SK-N-MC (cell line): ENCODE measurements around the gene ESM1.

Source experiments
- DNase-seq: peaks from one replicate; pipeline ENCODE4 v3.0.0-alpha.2; 2011; ENCODE audit warnings: low read depth, low spot score
- H3K27ac ChIP-seq: fragments of 200-600 bp; sonication (generic); 2 replicates; pipeline ENCODE4 v1.5.1; 2016; ENCODE audit warnings: mixed run types
- H3K36me3 ChIP-seq: fragments of 200-600 bp; sonication (generic); 2 replicates; pipeline ENCODE4 v1.6.1; 2017; ENCODE audit warnings: antibody characterized with exemption, low read length, mixed read lengths; ENCODE audit not compliant: insufficient read depth
- H3K4me3 ChIP-seq: fragments of 200-600 bp; sonication (generic); 2 replicates; pipeline ENCODE4 v1.5.1; 2016
- H3K9ac ChIP-seq: fragments of 200-600 bp; sonication (generic); 2 replicates; pipeline ENCODE4 v1.8.0; 2017; ENCODE audit warnings: mixed run types, mixed read lengths; ENCODE audit not compliant: insufficient read length
- H3K9me3 ChIP-seq: fragments of 200-600 bp; sonication (generic); 2 replicates; pipeline ENCODE4 v1.6.1; 2017; ENCODE audit warnings: low read depth, mild to moderate bottlenecking, antibody characterized with exemption, low read length, moderate library complexity, mixed read lengths
- EZH2 ChIP-seq: fragments of 200-600 bp; sonication (generic); IDR thresholded peaks from one replicate; pipeline ENCODE4 v1.6.1; 2017; ENCODE audit warnings: antibody characterized with exemption
- FOXP2 ChIP-seq: optimal IDR thresholded peaks from 2 replicates; pipeline ENCODE3; 2011; ENCODE audit warnings: mild to moderate bottlenecking, moderate library complexity; ENCODE audit not compliant: insufficient read depth; ENCODE audit errors: extremely low read length, control extremely low read depth
- POLR2AphosphoS5 ChIP-seq: IDR thresholded peaks from 2 replicates; pipeline ENCODE4 v1.6.1; 2012; ENCODE audit warnings: mild to moderate bottlenecking, low read depth, low read length, borderline replicate concordance

ESM1 gene

GRCh38 chr5:54991416-54991815, 6.0 kb upstream of the ESM1 start:
- DNase-seq = no peak
- Histone ChIP-seq H3K36me3 (no peaks in the 10 kb centered on the region), H3K9me3 (no peaks in the 10 kb centered on the region), H3K4me3 (no peak overlapping the region), H3K9ac (no peak overlapping the region), H3K27ac (no peak overlapping the region)
- TF ChIP-seq EZH2 = no peak
- no peak for TF ChIP-seq FOXP2
- no peak for TF ChIP-seq POLR2AphosphoS5

- TF ChIP-seq POLR2AphosphoS5 = no peak
- Histone ChIP-seq H3K27ac (no peak overlapping the region), H3K9ac (no peak overlapping the region), H3K9me3 (no peaks in the 10 kb centered on the region), H3K4me3 (no peak overlapping the region), H3K36me3 (no peaks in the 10 kb centered on the region)
- no peak for DNase-seq
Observed at GRCh38 chr5:54990841-54991258, 5.5 kb upstream of the ESM1 start.

- no peak overlapping the region for H3K4me3 ChIP-seq
- no peaks in the 10 kb centered on the region for H3K36me3 ChIP-seq
- no peak for DNase-seq
- TF ChIP-seq FOXP2 (no peak), EZH2 (no peak), POLR2AphosphoS5 (no peak)
- H3K9ac ChIP-seq = no peak overlapping the region
- no peaks in the 10 kb centered on the region for H3K9me3 ChIP-seq
- no peak overlapping the region for H3K27ac ChIP-seq
Observed at GRCh38 chr5:54988817-54989216, 3.4 kb upstream of the ESM1 start.

DNA sequence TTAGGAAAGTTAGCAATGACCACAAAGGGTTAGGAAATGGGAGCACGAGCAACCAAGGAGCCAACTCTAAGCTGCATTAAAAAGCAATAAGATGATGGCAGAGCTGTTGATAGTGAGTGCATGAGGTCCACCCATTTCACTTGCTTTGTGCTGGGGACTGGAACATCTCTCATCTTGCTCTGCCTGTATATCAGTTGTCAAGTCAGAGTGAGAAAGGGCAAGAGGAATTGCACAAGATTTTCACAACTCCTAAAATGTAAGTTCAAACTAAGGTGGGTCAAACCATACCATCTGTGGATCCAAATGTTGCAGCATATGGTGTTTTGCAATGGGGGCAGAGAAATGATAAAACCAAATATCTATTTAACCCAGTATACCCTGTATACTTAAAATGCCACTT, 2.8 kb upstream of the ESM1 start:
- Histone ChIP-seq H3K9me3 (no peaks in the 10 kb centered on the region), H3K9ac (no peak overlapping the region), H3K4me3 (no peak overlapping the region), H3K27ac (no peak overlapping the region), H3K36me3 (no peaks in the 10 kb centered on the region)
- TF ChIP-seq POLR2AphosphoS5 = no peak
- DNase-seq = no peak

DNA sequence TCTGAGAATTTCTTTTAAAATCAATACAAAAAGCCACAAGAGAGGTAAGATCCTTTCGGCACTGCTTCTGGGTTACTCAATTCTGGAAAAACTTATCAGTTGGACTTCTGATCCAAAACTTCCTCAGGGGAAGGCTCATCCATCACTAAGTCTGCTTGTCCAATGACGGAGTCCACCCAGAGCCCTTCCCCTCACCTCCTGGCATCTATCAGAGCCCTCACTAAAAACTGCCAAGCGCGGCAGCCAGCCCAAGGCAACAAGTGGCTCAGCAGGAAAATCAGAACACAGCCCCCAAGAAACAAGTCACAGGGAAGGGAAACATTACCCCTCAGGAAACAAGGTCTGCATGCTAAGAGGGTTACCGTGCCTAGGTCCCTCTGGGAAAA, 869 bp upstream of the ESM1 start:
- Histone ChIP-seq H3K27ac (no peak overlapping the region), H3K4me3 (no peak overlapping the region), H3K9ac (no peak overlapping the region), H3K9me3 (no peaks in the 10 kb centered on the region), H3K36me3 (no peaks in the 10 kb centered on the region)
- DNase-seq = no peak
- TF ChIP-seq FOXP2 (no peak), POLR2AphosphoS5 (no peak), EZH2 (no peak)

DNA sequence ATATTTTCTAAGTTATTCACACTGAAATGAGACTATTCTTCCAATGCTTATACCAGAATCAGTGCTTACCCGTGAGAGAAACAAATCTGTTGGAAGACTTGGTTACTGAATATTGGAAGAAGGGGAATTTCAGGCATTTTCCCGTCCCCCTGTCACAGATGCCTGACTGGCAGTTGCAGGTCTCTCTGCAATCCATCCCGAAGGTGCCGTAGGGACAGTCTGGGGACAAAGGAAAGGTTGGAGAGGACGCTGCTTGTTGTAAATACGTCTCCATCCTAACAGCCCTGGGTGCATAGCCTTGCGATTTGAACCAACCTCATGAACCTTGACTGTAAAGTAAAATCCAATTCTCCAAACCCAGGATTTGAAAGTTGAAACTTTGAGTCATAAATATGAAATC, 3.5 kb downstream of the ESM1 start:
- Histone ChIP-seq H3K9ac (no peak overlapping the region), H3K9me3 (no peaks in the 10 kb centered on the region), H3K36me3 (no peaks in the 10 kb centered on the region), H3K4me3 (no peak overlapping the region), H3K27ac (no peak overlapping the region)
- no peak for TF ChIP-seq EZH2
- no peak for TF ChIP-seq POLR2AphosphoS5
- TF ChIP-seq FOXP2 = no peak
- DNase-seq = no peak

- Histone ChIP-seq H3K9me3 (no peaks in the 10 kb centered on the region), H3K9ac (no peak overlapping the region), H3K4me3 (no peak overlapping the region), H3K36me3 (no peaks in the 10 kb centered on the region), H3K27ac (no peak overlapping the region)
- DNase-seq = no peak
- TF ChIP-seq POLR2AphosphoS5 (no peak), EZH2 (no peak), FOXP2 (no peak)
Observed at GRCh38 chr5:54975701-54976100, 9.7 kb downstream of the ESM1 start.

- Histone ChIP-seq H3K9ac (no peak overlapping the region), H3K27ac (no peak overlapping the region), H3K4me3 (no peak overlapping the region), H3K36me3 (no peaks in the 10 kb centered on the region), H3K9me3 (no peaks in the 10 kb centered on the region)
- TF ChIP-seq POLR2AphosphoS5 (no peak), FOXP2 (no peak), EZH2 (no peak)
- no peak for DNase-seq
Observed at GRCh38 chr5:54969856-54970828, 15.3 kb downstream of the ESM1 start.

GRCh38 chr5:54969242-54969641, 16.2 kb downstream of the ESM1 start:
- no peaks in the 10 kb centered on the region for H3K9me3 ChIP-seq
- H3K36me3 ChIP-seq = no peaks in the 10 kb centered on the region
- no peak overlapping the region for H3K4me3 ChIP-seq
- TF ChIP-seq EZH2 (no peak), FOXP2 (no peak), POLR2AphosphoS5 (no peak)
- H3K9ac ChIP-seq = no peak overlapping the region
- no peak for DNase-seq
- no peak overlapping the region for H3K27ac ChIP-seq
